Rectal smooth muscle tissue (tissue), 1 donor: ENCODE measurements around the gene SOX21.

Experiments used
- H3K27ac ChIP-seq: one replicate; pipeline ENCODE4 v1.7.0; 2013; ENCODE audit warnings: low read depth, low read length, inconsistent platforms
- H3K27me3 ChIP-seq: one replicate; pipeline ENCODE4 v1.7.0; 2013; ENCODE audit warnings: low read length; ENCODE audit not compliant: control insufficient read depth, insufficient read depth
- H3K36me3 ChIP-seq: one replicate; pipeline ENCODE4 v1.7.0; 2013; ENCODE audit warnings: low read length; ENCODE audit not compliant: control insufficient read depth, insufficient read depth
- H3K4me1 ChIP-seq: one replicate; pipeline ENCODE4 v1.7.0; 2013; ENCODE audit warnings: low read length; ENCODE audit not compliant: control insufficient read depth, insufficient read depth
- H3K4me3 ChIP-seq: one replicate; pipeline ENCODE4 v1.7.0; 2013; ENCODE audit warnings: low read length
- H3K9ac ChIP-seq: one replicate; pipeline ENCODE4 v1.7.0; 2013; ENCODE audit warnings: low read length

SOX21 gene

DNA sequence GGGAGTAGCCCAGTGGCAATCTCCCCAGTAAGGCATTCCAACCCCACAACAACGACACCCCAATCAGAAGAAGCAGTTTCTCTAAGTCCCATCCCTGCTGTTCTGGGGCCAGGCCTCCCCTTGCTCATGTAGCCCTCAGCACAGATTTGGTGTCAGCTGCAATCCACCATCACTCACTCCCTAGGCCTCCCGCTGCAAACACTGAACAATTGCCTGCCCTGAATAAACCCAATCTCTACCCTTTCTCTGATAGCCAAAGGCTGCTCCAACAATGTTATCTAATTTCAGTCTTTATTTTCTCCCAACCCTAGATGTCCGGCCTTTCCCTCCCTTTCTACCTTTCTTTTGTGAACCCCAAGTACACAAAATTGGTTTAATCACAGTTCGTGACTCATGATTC, 5.6 kb upstream of the SOX21 start:
- Histone ChIP-seq H3K9ac (no peak overlapping the region), H3K4me1 (no peaks in the 10 kb centered on the region), H3K36me3 (no peaks in the 10 kb centered on the region), H3K27me3 (peaks cover 2% of the 10 kb centered on the region), H3K27ac (no peak overlapping the region), H3K4me3 (no peak overlapping the region)

GRCh38 chr13:94716016-94716415, 3.7 kb upstream of the SOX21 start:
- H3K4me3 ChIP-seq: no peak overlapping the region
- H3K9ac ChIP-seq: no peak overlapping the region
- no peaks in the 10 kb centered on the region for H3K36me3 ChIP-seq
- peaks cover 10% of the 10 kb centered on the region for H3K27me3 ChIP-seq
- no peak overlapping the region for H3K27ac ChIP-seq
- H3K4me1 ChIP-seq: no peaks in the 10 kb centered on the region

DNA sequence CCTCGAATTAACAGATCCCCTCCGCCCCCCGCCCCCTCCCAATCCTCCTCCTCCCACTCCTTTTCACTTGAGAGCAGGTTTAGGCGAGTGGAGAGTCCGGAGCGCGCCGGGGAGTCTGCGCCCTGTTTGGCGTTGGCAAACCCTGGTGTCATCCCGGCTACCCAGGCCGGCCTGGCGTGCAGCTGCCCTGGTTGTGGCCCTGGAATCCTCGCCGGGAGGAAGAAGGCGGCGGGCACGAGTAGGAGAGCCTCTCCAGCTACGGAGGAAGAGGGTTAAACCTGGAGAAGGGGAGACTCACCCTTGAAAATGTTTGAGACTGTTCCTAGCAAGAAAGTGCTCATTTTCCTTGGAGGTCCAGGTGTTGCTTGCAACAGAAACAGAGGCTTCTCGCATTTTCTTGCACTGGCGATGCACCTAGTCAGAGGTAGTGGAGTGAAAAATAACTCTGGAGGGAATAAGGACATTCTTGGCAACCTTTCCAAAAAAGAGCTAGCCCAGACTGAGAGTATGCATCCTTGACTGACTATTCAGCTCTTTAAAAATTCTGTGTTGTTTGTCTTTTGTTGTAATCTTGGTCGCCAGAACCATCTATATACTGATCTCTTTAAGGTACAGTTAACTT, 1.3 kb upstream of the SOX21 start:
- H3K4me3 ChIP-seq: no peak overlapping the region
- no peaks in the 10 kb centered on the region for H3K36me3 ChIP-seq
- H3K27me3 ChIP-seq: peaks cover 18% of the 10 kb centered on the region
- H3K9ac ChIP-seq: no peak overlapping the region
- no peak overlapping the region for H3K27ac ChIP-seq
- H3K4me1 ChIP-seq: no peaks in the 10 kb centered on the region

- Histone ChIP-seq H3K4me3 (peak overlapping the region; percentile 5), H3K9ac (no peak overlapping the region), H3K27ac (no peak overlapping the region), H3K36me3 (no peaks in the 10 kb centered on the region), H3K27me3 (peaks cover 20% of the 10 kb centered on the region), H3K4me1 (no peaks in the 10 kb centered on the region)
Measured at GRCh38 chr13:94712812-94713560, 641 bp upstream of the SOX21 start.

DNA sequence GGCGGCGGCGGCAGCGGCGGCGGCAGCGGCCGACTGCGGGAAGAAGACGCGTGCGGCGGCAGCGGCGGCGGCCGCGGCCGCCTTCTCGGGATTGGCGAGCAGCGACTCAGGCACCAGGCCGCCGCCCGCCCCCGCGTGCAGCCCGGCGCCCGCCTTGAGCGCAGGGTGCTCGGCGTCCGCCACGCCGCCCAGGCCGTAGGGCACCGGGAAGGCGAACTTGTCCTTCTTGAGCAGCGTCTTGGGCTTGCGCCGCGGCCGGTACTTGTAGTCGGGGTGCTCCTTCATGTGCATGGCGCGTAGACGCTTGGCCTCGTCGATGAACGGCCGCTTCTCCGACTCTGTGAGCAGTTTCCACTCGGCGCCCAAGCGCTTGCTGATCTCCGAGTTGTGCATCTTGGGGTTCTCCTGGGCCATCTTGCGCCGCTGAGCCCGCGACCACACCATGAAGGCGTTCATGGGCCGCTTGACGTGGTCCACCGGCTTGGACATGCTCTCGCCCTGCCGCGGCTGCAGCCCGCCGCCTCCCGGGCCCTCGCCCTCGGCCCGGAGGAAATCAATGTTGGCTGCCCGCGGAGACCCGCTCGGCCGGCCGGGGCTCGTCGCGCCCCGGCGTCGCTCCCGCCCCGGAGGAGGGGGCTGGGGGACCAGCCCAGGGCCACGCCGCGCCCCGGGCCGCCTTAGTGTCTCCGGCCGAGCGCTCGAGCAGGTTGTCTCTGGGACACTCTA, 621 bp downstream of the SOX21 start:
- no peak overlapping the region for H3K9ac ChIP-seq
- peak overlapping the region; percentile 16 for H3K4me3 ChIP-seq
- H3K27me3 ChIP-seq: peaks cover 32% of the 10 kb centered on the region
- no peak overlapping the region for H3K27ac ChIP-seq
- no peaks in the 10 kb centered on the region for H3K4me1 ChIP-seq
- no peaks in the 10 kb centered on the region for H3K36me3 ChIP-seq

DNA sequence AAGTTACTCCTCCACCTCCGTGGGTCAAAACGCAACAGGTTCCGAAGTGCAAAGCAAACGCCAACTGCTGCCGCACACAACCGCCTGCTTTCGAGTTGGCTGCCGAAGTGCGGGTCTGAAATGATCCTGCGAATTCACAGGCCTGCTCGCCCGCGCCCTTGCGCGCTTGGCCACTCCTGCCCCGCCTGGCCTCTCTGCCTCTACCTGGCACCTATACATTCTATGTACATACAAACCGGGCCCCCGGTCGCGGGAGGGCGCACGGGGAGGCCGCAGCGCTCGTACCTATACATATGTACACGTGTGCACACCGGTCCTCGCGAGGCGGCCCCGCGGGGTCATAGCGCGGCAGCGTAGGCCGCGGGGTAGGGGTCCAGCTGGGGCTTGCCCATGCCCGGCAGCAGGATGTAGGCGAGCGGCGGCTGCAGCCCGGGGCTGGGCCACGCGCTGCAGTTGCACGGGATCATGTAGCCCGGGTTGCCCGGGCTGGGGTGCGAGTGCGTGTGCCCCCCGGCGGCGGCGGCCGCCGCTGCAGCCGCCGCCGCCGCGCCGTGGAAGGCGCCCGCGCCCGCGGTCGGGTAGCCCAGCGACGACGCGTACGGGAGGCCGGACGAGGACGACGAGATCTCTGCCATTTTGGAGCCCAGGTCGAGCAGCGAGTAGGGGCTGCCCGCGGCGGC, 1.3 kb downstream of the SOX21 start:
- Histone ChIP-seq H3K27me3 (peaks cover 39% of the 10 kb centered on the region), H3K4me1 (no peaks in the 10 kb centered on the region), H3K4me3 (no peak overlapping the region), H3K36me3 (no peaks in the 10 kb centered on the region), H3K9ac (no peak overlapping the region), H3K27ac (no peak overlapping the region)

- no peak overlapping the region for H3K4me3 ChIP-seq
- no peak overlapping the region for H3K9ac ChIP-seq
- H3K27ac ChIP-seq: no peak overlapping the region
- H3K36me3 ChIP-seq: no peaks in the 10 kb centered on the region
- H3K27me3 ChIP-seq: peaks cover 45% of the 10 kb centered on the region
- H3K4me1 ChIP-seq: no peaks in the 10 kb centered on the region
Measured at GRCh38 chr13:94710065-94710781, 2.1 kb downstream of the SOX21 start.

DNA sequence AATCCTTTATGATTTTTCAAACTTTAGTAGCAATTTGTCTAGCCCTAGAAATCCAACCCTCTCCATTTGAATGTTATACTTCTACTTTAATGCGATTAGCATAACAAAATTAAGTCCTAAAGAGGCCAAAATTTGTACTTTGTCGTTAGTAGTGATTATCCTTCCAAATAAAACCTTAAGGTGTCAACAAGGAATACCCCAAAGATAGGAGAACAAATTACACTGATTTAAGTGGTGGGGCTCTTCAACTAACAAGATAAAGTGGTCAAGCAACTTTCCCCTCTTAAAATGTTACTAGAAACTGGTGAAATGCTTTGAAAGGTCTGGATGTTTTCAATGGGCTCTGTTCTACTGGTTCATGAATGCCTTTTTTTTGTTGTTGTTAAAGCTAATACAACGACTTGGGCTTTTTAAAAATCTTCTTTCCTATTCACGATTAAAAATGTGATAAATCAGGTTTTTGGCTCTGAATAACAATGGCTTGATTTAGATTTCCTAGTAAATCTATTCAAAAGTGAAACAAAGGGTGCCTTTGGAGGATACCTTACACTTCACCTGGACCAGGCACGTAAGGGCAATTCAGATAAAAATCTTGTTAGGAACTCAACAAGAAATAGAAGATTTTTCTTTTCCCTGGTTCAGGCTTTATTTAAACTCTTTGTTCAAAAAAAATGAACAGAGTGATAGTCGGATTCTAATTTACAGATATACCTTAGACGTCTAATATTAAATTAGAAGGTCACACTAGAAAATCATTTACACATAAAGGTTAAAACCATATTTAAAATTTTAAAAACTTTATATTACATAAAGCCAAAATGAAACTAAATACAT, 3.1 kb downstream of the SOX21 start:
- H3K36me3 ChIP-seq: no peaks in the 10 kb centered on the region
- H3K27ac ChIP-seq: no peak overlapping the region
- no peaks in the 10 kb centered on the region for H3K4me1 ChIP-seq
- H3K9ac ChIP-seq: no peak overlapping the region
- no peak overlapping the region for H3K4me3 ChIP-seq
- H3K27me3 ChIP-seq: peaks cover 48% of the 10 kb centered on the region

DNA sequence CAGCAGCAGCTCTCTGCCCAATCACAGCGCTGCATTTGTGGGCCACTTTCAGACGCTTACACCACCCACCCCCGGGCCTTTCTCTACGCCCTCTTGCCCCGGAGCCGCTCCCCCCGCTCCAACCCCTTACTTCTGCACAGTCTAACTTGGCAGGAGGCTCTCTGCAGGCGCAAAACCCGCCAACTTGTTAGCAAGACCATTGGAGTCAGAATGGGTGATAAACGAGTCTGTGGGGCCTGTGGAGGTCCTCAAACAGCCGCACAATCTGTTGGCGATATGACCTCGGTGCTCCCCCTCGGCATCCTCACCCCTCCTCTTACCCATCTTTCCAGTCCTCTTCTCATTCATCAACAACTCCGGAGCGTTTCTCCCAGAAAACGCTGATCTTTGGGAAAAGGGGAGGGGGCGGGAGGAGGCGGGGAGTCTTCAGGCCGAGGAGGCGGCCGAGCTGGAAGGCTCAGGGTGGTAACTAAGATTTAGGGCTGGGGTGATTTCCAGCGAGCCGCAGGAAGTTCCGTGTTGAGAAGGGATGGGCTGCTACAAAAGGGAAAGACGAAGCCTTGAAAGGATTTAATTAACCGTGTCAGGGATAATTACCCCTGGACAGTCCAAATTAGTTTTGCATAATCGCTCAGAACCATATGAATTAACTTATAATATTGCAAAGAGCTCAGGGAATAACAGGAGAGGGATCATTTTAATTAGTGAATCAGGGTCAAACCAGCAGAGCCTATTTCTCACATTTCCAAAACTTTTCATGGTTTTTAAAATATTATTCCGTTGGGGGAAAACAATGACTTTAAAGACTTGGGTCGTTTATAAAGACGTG, 4.1 kb downstream of the SOX21 start:
- Histone ChIP-seq H3K36me3 (no peaks in the 10 kb centered on the region), H3K4me1 (no peaks in the 10 kb centered on the region), H3K27ac (no peak overlapping the region), H3K9ac (no peak overlapping the region), H3K4me3 (no peak overlapping the region), H3K27me3 (peaks cover 54% of the 10 kb centered on the region)

DNA sequence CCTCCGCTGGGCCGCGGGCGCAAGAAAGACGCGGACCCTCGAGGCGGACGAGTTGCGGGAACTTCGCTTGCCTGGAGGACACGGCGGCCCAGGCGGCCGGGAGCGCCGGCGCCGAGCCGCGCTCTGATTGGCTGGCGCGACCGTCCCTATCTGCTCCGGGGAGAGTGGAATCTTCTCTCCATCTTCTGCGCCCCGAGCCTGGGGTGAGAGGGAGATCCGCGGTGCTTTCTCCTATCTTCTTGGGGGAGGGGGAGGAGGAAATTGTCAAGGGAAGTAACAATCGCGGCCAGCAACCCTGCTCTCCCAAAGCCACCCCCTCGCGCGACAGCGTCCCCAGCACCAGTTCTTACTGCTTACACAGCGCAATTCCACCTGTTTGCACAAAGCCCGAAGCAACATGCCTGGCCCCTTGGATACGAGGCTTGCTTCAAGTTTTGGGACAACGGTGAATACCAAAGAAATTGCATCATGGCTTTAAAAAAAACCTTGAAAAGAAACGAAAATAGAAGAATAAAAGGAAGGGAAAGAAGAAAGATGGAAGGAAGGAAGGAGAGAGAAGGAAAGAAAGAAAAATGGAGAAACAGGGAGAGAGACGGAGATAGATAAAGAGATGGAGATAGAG, 4.8 kb downstream of the SOX21 start:
- Histone ChIP-seq H3K27ac (no peak overlapping the region), H3K36me3 (no peaks in the 10 kb centered on the region), H3K4me1 (no peaks in the 10 kb centered on the region), H3K9ac (no peak overlapping the region), H3K27me3 (peaks cover 52% of the 10 kb centered on the region), H3K4me3 (no peak overlapping the region)
